H1 (cell line): ENCODE data around the gene GABRD. TPM values are rescaled to one million over a fixed set of nuclear protein-coding genes. Genes with fewer than 3 reads are reported as not detected.

Experiments used
- CTCF ChIA-PET: fragments of 300-600 bp; sonication (Branson Sonifier 250); formaldehyde crosslinking; loops from one replicate; lab custom pipeline; 2021; ENCODE audit not compliant: partially characterized antibody; lab: Charles Lee
- POLR2A ChIA-PET: fragments of 300-600 bp; sonication (Branson Sonifier 250); formaldehyde crosslinking; loops from one replicate; lab custom pipeline; 2021; ENCODE audit warnings: inconsistent platforms; ENCODE audit not compliant: partially characterized antibody; lab: Charles Lee
- DNase-seq, 2 experiments: peaks; one replicate each; pipeline versions ENCODE4 v3.0.0 to v3.0.0-alpha.2; 2010 to 2022; ENCODE audit warnings: low spot score in 2 of 2, low read depth in 1 of 2, mixed read lengths in 1 of 2
- FAIRE-seq: peaks from 2 replicates; lab custom pipeline; 2011; peaks lifted over from hg19 to GRCh38; lab: Jason Lieb, UNC
- H2AFZ ChIP-seq: 2 replicates; pipeline ENCODE4 v1.8.1; 2012; ENCODE audit warnings: low read length, inconsistent platforms
- H2AK5ac ChIP-seq: 2 replicates; pipeline ENCODE4 v1.6.1; 2013; ENCODE audit warnings: low read depth, low read length
- H2BK120ac ChIP-seq: replicated peaks from 2 replicates; pipeline ENCODE3; 2013; ENCODE audit warnings: low read depth, low read length, inconsistent platforms
- H2BK12ac ChIP-seq: 2 replicates; pipeline ENCODE4 v1.6.1; 2013; ENCODE audit warnings: low read depth, low read length
- H2BK15ac ChIP-seq: 2 replicates; pipeline ENCODE4 v1.6.1; 2013; ENCODE audit warnings: low read length
- H2BK20ac ChIP-seq: 2 replicates; pipeline ENCODE4 v1.6.1; 2013; ENCODE audit warnings: low read length
- H2BK5ac ChIP-seq: 2 replicates; pipeline ENCODE4 v1.6.1; 2013; ENCODE audit warnings: low read depth, low read length
- H3K14ac ChIP-seq: 2 replicates; pipeline ENCODE4 v1.6.1; 2013; ENCODE audit warnings: inconsistent platforms; ENCODE audit not compliant: insufficient read length
- H3K18ac ChIP-seq: 2 replicates; pipeline ENCODE4 v1.6.1; 2013; ENCODE audit warnings: low read length; ENCODE audit errors: extremely low read depth
- H3K23ac ChIP-seq: 2 replicates; pipeline ENCODE4 v1.6.1; 2013; ENCODE audit warnings: inconsistent platforms; ENCODE audit not compliant: insufficient read length
- H3K23me2 ChIP-seq: 2 replicates; pipeline ENCODE4 v1.6.1; 2013; ENCODE audit warnings: low read depth, low read length
- H3K27ac ChIP-seq: 2 replicates; pipeline ENCODE4 v1.6.1; 2011; ENCODE audit warnings: low read depth, low read length, inconsistent platforms
- H3K27me3 ChIP-seq, 4 experiments: replicated peaks in 1 of 4; 1 replicate in 1 of 4; 2 replicates in 3 of 4; pipeline versions ENCODE4 v1.6.1 to v1.8.1; 2011 to 2013; ENCODE audit warnings: low read length in 3 of 4, mild to moderate bottlenecking in 3 of 4, inconsistent platforms in 2 of 4, mixed read lengths in 2 of 4, moderate library complexity in 1 of 4; ENCODE audit not compliant: control insufficient read depth in 3 of 4, insufficient read depth in 3 of 4; ENCODE audit errors: extremely low read depth in 1 of 4
- H3K36me3 ChIP-seq, 4 experiments: 2 replicates each; pipeline versions ENCODE4 v1.6.1 to v1.8.1; 2011 to 2013; ENCODE audit warnings: mild to moderate bottlenecking in 4 of 4, low read length in 3 of 4, moderate library complexity in 2 of 4, control low read depth in 1 of 4, inconsistent platforms in 1 of 4; ENCODE audit not compliant: insufficient read depth in 4 of 4, control insufficient read depth in 2 of 4
- H3K4ac ChIP-seq: replicated peaks from 2 replicates; pipeline ENCODE3; 2013; ENCODE audit warnings: low read length, low read depth, mixed read lengths, inconsistent platforms; ENCODE audit not compliant: insufficient read length
- H3K4me1 ChIP-seq, 4 experiments: replicated peaks in 1 of 4; 1 replicate in 1 of 4; 2 replicates in 3 of 4; pipeline versions ENCODE4 v1.6.1 to v1.8.1; 2011 to 2013; ENCODE audit warnings: low read length in 3 of 4, inconsistent platforms in 2 of 4, mixed read lengths in 1 of 4; ENCODE audit not compliant: insufficient read depth in 4 of 4, control insufficient read depth in 3 of 4
- H3K4me2 ChIP-seq, 2 experiments: 2 replicates each; pipeline versions ENCODE4 v1.6.1 to v1.8.1; 2011 to 2013; ENCODE audit warnings: low read depth in 2 of 2, low read length in 2 of 2, control low read depth in 1 of 2, inconsistent platforms in 1 of 2, mild to moderate bottlenecking in 1 of 2; ENCODE audit not compliant: insufficient read depth in 1 of 2
- H3K4me3 ChIP-seq, 4 experiments: fragments of 200-600, 300-600 bp in 1 of 4; sonication (generic), shearing (Covaris generic), sonication (Bioruptor Twin) in 1 of 4; 2 replicates each; pipeline versions ENCODE4 v1.5.1 to v1.8.1; 2011 to 2016; ENCODE audit warnings: low read length in 4 of 4, low read depth in 3 of 4, control low read depth in 2 of 4, inconsistent platforms in 2 of 4, mild to moderate bottlenecking in 2 of 4, mixed read lengths in 1 of 4, moderate library complexity in 1 of 4; ENCODE audit not compliant: insufficient read depth in 2 of 4; ENCODE audit errors: extremely low read depth in 1 of 4
- H3K56ac ChIP-seq: replicated peaks from 2 replicates; pipeline ENCODE3; 2013; ENCODE audit warnings: low read depth, mild to moderate bottlenecking, mixed read lengths, low read length, inconsistent platforms; ENCODE audit not compliant: insufficient read length
- H3K79me1 ChIP-seq: 2 replicates; pipeline ENCODE4 v1.6.1; 2013; ENCODE audit warnings: low read depth, low read length, control low read depth
- H3K79me2 ChIP-seq, 2 experiments: 2 replicates each; pipeline versions ENCODE4 v1.6.1 to v1.8.1; 2012 to 2013; ENCODE audit warnings: low read length in 2 of 2, mild to moderate bottlenecking in 2 of 2, inconsistent platforms in 1 of 2; ENCODE audit not compliant: insufficient read depth in 2 of 2, control insufficient read depth in 1 of 2
- H3K9ac ChIP-seq, 4 experiments: replicated peaks in 1 of 4; 1 replicate in 1 of 4; 2 replicates in 3 of 4; pipeline versions ENCODE4 v1.6.1 to v1.8.1; 2011 to 2013; ENCODE audit warnings: low read depth in 3 of 4, low read length in 3 of 4, control low read depth in 2 of 4, mild to moderate bottlenecking in 2 of 4, moderate library complexity in 2 of 4, inconsistent platforms in 1 of 4; ENCODE audit errors: extremely low read depth in 1 of 4
- H3K9me3 ChIP-seq, 2 experiments: 2 replicates each; pipeline versions ENCODE4 v1.6.1 to v1.8.1; 2012 to 2013; ENCODE audit warnings: mild to moderate bottlenecking in 2 of 2, moderate library complexity in 2 of 2, control low read depth in 1 of 2, inconsistent platforms in 1 of 2, low read depth in 1 of 2, low read length in 1 of 2, mixed read lengths in 1 of 2; ENCODE audit not compliant: insufficient read depth in 2 of 2
- H4K20me1 ChIP-seq, 2 experiments: replicated peaks in 1 of 2; 2 replicates each; pipeline versions ENCODE3 to v1.8.1; 2011 to 2013; ENCODE audit warnings: inconsistent platforms in 2 of 2, low read length in 2 of 2, mild to moderate bottlenecking in 1 of 2; ENCODE audit not compliant: insufficient read depth in 2 of 2, control insufficient read depth in 1 of 2
- H4K5ac ChIP-seq: 2 replicates; pipeline ENCODE4 v1.6.1; 2013; ENCODE audit warnings: low read length, low read depth, mixed read lengths, inconsistent platforms; ENCODE audit not compliant: insufficient read length
- H4K8ac ChIP-seq: 2 replicates; pipeline ENCODE4 v1.8.0; 2013; ENCODE audit warnings: mild to moderate bottlenecking, moderate library complexity, low read length, inconsistent platforms; ENCODE audit not compliant: insufficient read depth; ENCODE audit errors: extremely low read depth
- H4K91ac ChIP-seq: replicated peaks from 2 replicates; pipeline ENCODE3; 2013; ENCODE audit warnings: low read length, mixed read lengths, inconsistent platforms; ENCODE audit not compliant: insufficient read length
- CEBPB ChIP-seq: IDR thresholded peaks from 2 replicates; pipeline ENCODE4 v1.6.1; 2012; ENCODE audit warnings: low read depth, low read length
- CHD2 ChIP-seq: IDR thresholded peaks from 2 replicates; pipeline ENCODE4 v1.6.1; 2012; ENCODE audit warnings: low read length, improper control_type of control experiment
- CTBP2 ChIP-seq: IDR thresholded peaks from 2 replicates; pipeline ENCODE4 v1.7.0; 2011; ENCODE audit warnings: borderline replicate concordance, mild to moderate bottlenecking, moderate library complexity, mixed read lengths, low read length; ENCODE audit not compliant: insufficient read depth, insufficient read length
- GTF2F1 ChIP-seq: IDR thresholded peaks from 2 replicates; pipeline ENCODE4 v1.6.1; 2012; ENCODE audit warnings: low read depth, low read length, improper control_type of control experiment, borderline replicate concordance
- HDAC6 ChIP-seq: IDR thresholded peaks from one replicate; pipeline ENCODE4 v1.7.1; 2012; ENCODE audit warnings: low read depth, mild to moderate bottlenecking, inconsistent platforms, low read length, moderate library complexity
- JUN ChIP-seq: IDR thresholded peaks from 2 replicates; pipeline ENCODE4 v1.6.1; 2011; ENCODE audit warnings: low read depth, mild to moderate bottlenecking, improper control_type of control experiment, low read length
- SAP30 ChIP-seq: fragments of 300-600 bp; sonication (generic); IDR thresholded peaks from 2 replicates; pipeline ENCODE4 v1.7.1; 2012; ENCODE audit warnings: low read length, moderate library complexity, mild to moderate bottlenecking, inconsistent platforms; ENCODE audit not compliant: insufficient read depth, insufficient replicate concordance
- ZNF274 ChIP-seq: IDR thresholded peaks from 2 replicates; pipeline ENCODE4 v1.7.0; 2012; ENCODE audit warnings: low read length, borderline replicate concordance; ENCODE audit errors: extremely low read depth
- WGBS, 2 experiments: shearing (Covaris generic) in 1 of 2; methylation state at CpG; one replicate each; pipeline versions ENCODE4 v1.1.6 to v1.1.7; 2013 to 2015; ENCODE audit warnings: low lambda C conversion rate in 2 of 2, mixed read lengths in 2 of 2, inconsistent platforms in 1 of 2, low coverage in 1 of 2, missing lambda C conversion rate in 1 of 2; ENCODE audit not compliant: insufficient replicate concordance in 2 of 2, insufficient coverage in 1 of 2, insufficient read length in 1 of 2; ENCODE audit errors: extremely low coverage in 1 of 2, missing lambda C conversion rate in 1 of 2; 5-methylcytosine and 5-hydroxymethylcytosine counted together
- polyA plus RNA-seq, 7 experiments: library from polyadenylated mRNA; depleted of rRNA in 3 of 7; stranded (reverse) in 5 of 7; unstranded in 2 of 7; fragments of >200 nt in 5 of 7; fragments of 200-250 nt in 2 of 7; gene quantifications; 1 replicate in 5 of 7; 2 replicates in 1 of 7; 4 replicates in 1 of 7; pipeline versions ENCODE4 v1.2.1 to v1.2.3, GENCODE V29; 2011 to 2013; ENCODE audit warnings: missing spikeins in 2 of 7, mixed read lengths in 2 of 7
- total RNA-seq: library from RNA; stranded (reverse); fragmentation: NEBNext Ultra II Directional; extraction: Animal tissue kit (Norgen Biotek cat#: 25700); gene quantifications from 2 replicates; pipeline ENCODE4 v1.2.1, GENCODE V29; 2021

GABRD gene
- total and polyA plus RNA-seq, 2 of the 8 experiments (the other 6 are each of a cell fraction or from before 2014, with no cell fraction given), result 1.8 to 3.0 TPM

- WGBS, 2 experiments, result 92% methylated on average over 9 of the region's 9 CpGs; no CpG with 5 or more reads in 1 of the 2 experiments
- TF ChIP-seq GTF2F1 (no peak), SAP30 (no peak), CEBPB (no peak), HDAC6 (no peak), CHD2 (no peak), CTBP2 (no peak), ZNF274 (no peak), JUN (no peak)
These were observed 29.4 kb upstream of the GABRD start for GRCh38 chr1:1989789-1990188.

More at GRCh38 chr1:1989789-1990188, 29.4 kb upstream of the GABRD start:
- H3K4ac ChIP-seq, result no peak overlapping the region
- H3K9ac ChIP-seq, result no peak overlapping the region
- H3K27ac ChIP-seq, result no peak overlapping the region
- no peak overlapping the region for H3K14ac ChIP-seq
- H4K5ac ChIP-seq, result no peak overlapping the region
- no peak overlapping the region for H3K56ac ChIP-seq
- H3K79me2 ChIP-seq, result no peaks in the 10 kb centered on the region
- no peak overlapping the region for H2BK5ac ChIP-seq
- FAIRE-seq (no peak), DNase-seq (no peak)
- H3K27me3 ChIP-seq, result no peaks in the 10 kb centered on the region
- no peak overlapping the region for H2AFZ ChIP-seq
- no peak overlapping the region for H3K4me3 ChIP-seq
- POLR2A ChIA-PET, result no interaction called here
- H3K23me2 ChIP-seq, result no peaks in the 10 kb centered on the region
- no peaks in the 10 kb centered on the region for H3K79me1 ChIP-seq
- H4K91ac ChIP-seq, result no peak overlapping the region
- CTCF ChIA-PET, result interaction anchor here (1.3 to 3.1 kb wide), 4 partner anchors 21 to 56 kb away, joined by 3 to 14 read pairs (median 7); no protein-coding TSS in a partner anchor
- H3K4me1 ChIP-seq, result peaks cover 0 to 3% (median 0%) of the 10 kb centered on the region in 4 experiments; a peak in 2 of 7 replicates
- H4K8ac ChIP-seq, result no peak overlapping the region
- no peak overlapping the region for H3K23ac ChIP-seq
- H2BK15ac ChIP-seq, result no peak overlapping the region
- H3K36me3 ChIP-seq, result no peaks in the 10 kb centered on the region
- no peak overlapping the region for H3K18ac ChIP-seq
- H2BK120ac ChIP-seq, result no peak overlapping the region
- no peak overlapping the region for H3K4me2 ChIP-seq
- no peaks in the 10 kb centered on the region for H3K9me3 ChIP-seq
- H4K20me1 ChIP-seq, result no peaks in the 10 kb centered on the region
- H2BK20ac ChIP-seq, result no peak overlapping the region
- H2AK5ac ChIP-seq, result peak overlapping the region; percentile 15; the same call in 1 of the 2 replicates
- H2BK12ac ChIP-seq, result 0 out of 2 replicates have a peak overlapping the region, but pooled peaks have one; percentile 60
